ENCODE measurements around the gene GRB7. TPM values are rescaled to one million over a fixed set of nuclear protein-coding genes. Genes with fewer than 3 reads are reported as not detected.

The GRB7 gene
- total and polyA plus RNA-seq, 9 of the 15 experiments (the other 6 are each of a cell fraction or from before 2014, with no cell fraction given), result 0.04 to 6.2 (median 2.2) TPM

GRCh38 chr17:39742126-39742855, 4.6 kb downstream of the GRB7 start (continued):
- TF ChIP-seq SFPQ (IDR thresholded peaks at IDR 0.05; ENCODE audit: low read depth, low read length) (no peak), SIRT6 (IDR thresholded peaks at IDR 0.05; ENCODE audit: low read depth, low read length) (no peak), SIN3A (IDR thresholded peaks at IDR 0.05; ENCODE audit: borderline replicate concordance in 2 of 2, control insufficient read depth in 1 of 2, low read depth in 2 of 2, low read length in 2 of 2) (no peak), BRD9 (IDR thresholded peaks at IDR 0.05; ENCODE audit: low read depth, partially characterized antibody) (no peak), MCM7 (IDR thresholded peaks at IDR 0.05) (no peak)

GRCh38 chr17:39742856-39743436, 5.2 kb downstream of the GRB7 start:
- H3K9me1 ChIP-seq (ENCODE audit: control insufficient read depth, insufficient read depth, low read length), result no peaks in the 10 kb centered on the region
- in situ Hi-C loops (cut with MboI) (no loop called here), intact Hi-C loops (cut with micrococcal nuclease) (no loop called here)
- H4K20me1 ChIP-seq (replicated peaks; ENCODE audit: control insufficient read depth, insufficient read depth, low read length), result no peaks in the 10 kb centered on the region
- no peaks in the 10 kb centered on the region for H3K27me3 ChIP-seq (ENCODE audit: control insufficient read depth in 2 of 2, insufficient read depth in 2 of 2, low read length in 2 of 2)
- H2AFZ ChIP-seq (ENCODE audit: low read depth, low read length), result no peak overlapping the region
- DNase-seq (ENCODE audit: extremely low read depth in 1 of 4, low spot score in 3 of 4) (no peak), ATAC-seq (no peak), FAIRE-seq (no peak)
- 43% methylated on average over 19 of the region's 21 CpGs for WGBS (ENCODE audit: insufficient coverage, low coverage, missing lambda C conversion rate)
- ChIA-PET POLR2A (no interaction called here), CTCF (ENCODE audit: low intra/inter-chr PET ratio) (no interaction called here)
- H3K4me3 ChIP-seq, result no peak overlapping the region
- TF ChIP-seq ZNF589 (CRISPR knock-in tag; IDR thresholded peaks at IDR 0.05; ENCODE audit: low read depth) (no peak), EGR1 (conservative IDR thresholded peaks at IDR 0.05) (0 out of 2 replicates have a peak, but pooled peaks have one; percentile 11)
- H3K4me2 ChIP-seq (ENCODE audit: insufficient read depth, low read length), result no peak overlapping the region
- peak overlapping the region in 1 of 2 experiments; percentile 31; a peak in 1 of 4 replicates for H3K9ac ChIP-seq (ENCODE audit: insufficient read depth in 1 of 2, low read depth in 2 of 2, low read length in 2 of 2)
- H3K79me2 ChIP-seq (ENCODE audit: control insufficient read depth, insufficient read depth, low read length), result no peaks in the 10 kb centered on the region
- no peaks in the 10 kb centered on the region for H3K9me3 ChIP-seq (replicated peaks; ENCODE audit: control insufficient read depth, insufficient read depth, low read depth, low read length)
- H3K4me1 ChIP-seq (replicated peaks in 1 of 2; ENCODE audit: control insufficient read depth in 2 of 2, insufficient read depth in 2 of 2, low read length in 2 of 2), result peaks cover 17 to 50% of the 10 kb centered on the region in 2 experiments
- H3K27ac ChIP-seq (ENCODE audit: extremely low read depth, low read depth, low read length), result no peak overlapping the region
- BruUV-seq (replicated peaks), result no TSS peak
- no peaks in the 10 kb centered on the region for H3K36me3 ChIP-seq (ENCODE audit: control insufficient read depth, insufficient read depth, low read length)

All from K562 (cell line).